GM19452 (cell line): ENCODE data around the gene JAK1.

Experiments used
- ATAC-seq: cut with Tn5 transposase; IDR thresholded peaks from one replicate; pipeline ENCODE4 v1.9.1; 2021; ENCODE audit not compliant: unreplicated experiment

JAK1 gene

DNA sequence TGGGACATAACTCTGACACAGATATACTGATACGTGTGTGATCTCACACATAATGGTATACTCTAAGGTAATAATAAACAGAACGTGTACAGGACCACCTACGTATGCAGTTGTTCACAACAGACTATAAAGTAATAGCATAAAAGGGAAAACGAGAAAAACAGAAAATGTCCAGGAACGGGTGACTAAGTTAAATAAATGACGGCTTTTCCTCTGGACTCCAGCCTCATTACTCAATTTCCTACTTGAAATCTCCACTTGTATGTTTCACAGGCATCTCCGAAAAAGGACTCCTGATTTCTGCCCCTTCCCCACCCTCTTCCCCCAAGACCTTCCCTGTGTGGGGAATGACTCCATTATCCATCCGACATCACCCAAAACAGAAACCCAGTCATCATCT lies 95.1 kb downstream of the JAK1 start:
- ATAC-seq: no peak

DNA sequence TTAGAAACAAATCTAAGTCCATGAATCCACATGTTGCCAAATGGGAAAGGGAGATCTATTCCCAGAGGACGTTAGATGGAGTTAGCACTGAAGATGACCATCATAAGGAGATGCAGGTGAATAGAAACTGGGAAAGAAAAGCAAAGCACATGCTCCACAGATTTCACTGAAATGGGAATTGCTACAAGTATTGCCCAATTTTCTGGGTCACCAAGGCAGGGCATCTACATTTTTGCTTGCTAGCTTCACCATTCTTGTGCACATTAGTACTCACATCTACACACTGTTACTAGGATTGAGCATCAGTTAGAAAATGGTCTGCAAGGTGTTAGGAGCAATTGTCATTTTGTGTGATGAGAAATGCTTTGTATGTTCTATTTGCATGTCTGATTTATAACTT lies 99.1 kb downstream of the JAK1 start:
- no peak for ATAC-seq

DNA sequence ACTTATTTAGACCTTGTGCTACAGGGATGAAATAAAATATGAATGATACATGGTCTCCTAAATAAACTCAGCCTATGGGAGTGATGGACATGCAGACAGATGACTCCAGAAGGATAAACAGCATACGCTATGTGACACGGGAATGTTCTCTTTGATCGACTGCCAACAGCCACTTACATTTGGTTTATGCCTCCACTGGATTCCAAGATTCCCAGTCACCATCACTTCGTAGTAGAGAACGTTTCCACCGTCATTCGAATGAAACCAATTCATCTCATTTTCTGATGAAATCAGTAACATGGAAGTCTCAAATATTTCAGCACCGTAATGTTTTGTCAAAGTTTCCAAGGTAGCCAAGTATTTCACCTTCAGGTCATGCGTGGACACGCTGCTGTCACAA lies 99.7 kb downstream of the JAK1 start:
- no peak for ATAC-seq

DNA sequence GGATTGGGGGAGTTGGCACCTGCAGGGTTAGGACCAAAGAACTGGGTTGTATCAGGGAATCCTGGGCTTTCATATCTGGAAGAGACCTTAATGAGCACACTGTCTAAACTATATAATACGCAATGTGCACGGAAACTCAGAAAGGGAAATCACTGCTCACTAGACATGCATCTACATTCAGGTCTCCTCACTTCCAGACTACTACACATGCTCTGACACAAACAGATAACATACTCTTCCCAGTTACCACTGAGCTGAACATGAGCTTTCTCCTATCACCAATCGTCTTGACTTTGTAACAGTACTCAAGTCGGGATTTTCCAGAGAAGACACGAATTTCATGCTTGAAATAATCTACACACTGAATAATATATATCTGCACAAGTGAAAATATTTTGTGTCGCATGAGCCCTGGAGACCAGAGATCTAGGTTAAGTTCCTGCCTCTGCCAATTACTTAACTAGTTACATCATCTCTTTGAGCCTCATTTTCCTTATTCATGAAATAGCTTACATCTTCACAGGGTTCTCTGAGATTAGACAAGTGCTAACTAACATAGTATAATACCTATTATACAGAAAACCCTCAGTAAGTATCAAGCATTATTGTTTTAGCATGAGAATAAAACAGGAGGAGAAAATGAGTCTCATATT lies 101.1 kb downstream of the JAK1 start:
- no peak for ATAC-seq

DNA sequence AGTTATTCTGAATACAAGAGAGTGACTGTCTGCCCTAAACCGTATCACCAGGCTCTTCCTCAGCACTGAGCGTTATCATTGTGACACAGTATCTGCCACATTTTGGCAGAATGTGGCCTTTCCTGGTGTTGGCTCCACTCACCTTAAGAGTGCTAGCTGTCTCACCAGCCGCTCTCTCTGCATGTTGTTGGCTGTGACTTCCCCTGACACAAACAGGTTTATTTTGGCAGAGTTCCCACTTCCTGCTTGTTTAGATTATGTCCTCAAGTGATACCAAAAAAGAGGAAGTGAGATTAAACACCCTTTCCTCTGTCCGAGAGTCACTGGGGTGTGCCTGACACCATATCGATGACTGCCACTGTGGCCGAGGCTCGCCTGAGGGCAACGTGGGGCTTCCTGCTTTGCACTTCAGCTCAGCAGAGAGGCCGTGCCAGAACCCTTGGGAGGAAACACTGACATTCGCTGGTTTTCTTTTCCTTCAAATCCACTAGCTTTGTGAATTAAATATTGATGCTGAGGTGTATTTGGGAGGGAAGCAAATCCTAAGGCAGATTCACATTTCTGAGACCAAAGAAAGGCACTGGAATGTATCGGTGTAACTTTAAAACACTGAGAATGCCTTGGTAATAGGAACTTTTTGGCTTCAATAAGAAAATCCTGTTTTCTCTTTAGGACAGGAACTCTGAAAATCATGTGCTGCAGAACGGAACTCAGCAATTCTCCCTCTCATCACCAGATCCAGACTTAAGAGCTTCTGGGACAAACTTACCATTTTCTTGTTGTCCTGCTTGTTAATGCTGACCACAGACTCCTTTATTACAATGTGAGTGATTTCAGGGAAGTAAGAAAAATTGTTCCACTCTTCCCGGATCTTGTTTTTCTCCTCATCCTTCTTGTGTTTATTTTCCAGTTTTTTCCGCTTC lies 102.1 kb downstream of the JAK1 start:
- ATAC-seq: peak; percentile 100

DNA sequence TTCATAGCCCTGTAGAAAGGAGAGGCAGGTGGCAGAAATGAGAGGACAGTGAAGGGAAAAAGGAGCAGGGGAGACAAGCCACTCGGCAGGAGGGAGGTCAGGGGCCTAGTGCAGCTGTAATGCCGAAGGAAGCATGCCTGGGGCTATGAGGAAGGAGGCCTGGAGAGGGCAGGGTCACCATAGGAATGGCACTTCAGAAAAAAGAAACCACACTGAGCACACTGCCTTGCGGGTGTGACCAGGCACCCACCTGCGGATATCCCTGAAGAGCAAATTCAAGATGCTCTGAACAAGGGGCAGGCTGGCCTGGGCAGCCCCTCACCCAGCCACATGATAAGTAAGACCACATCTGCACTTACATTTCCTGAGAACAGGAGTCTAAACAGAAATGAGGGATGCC lies 104.7 kb downstream of the JAK1 start:
- no peak for ATAC-seq

DNA sequence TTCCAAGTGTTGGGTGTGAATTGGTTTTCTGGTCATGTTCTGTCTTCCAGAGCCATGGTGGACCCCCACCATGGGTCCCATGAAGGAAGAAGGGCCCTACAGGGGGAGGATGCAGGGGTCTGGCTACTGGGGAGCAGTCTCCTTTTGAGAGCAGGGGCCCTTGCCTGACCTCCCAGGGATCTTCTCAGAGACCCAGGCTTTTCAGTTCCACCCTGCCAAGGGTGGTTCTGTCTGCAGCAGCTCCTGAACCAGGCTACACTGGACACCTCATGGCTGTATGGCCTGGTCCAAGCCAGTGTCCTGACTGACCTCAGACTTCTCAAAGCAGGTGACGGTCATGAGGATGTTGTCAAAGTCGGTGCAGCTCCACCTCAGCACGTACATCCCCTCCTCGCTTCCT lies 109.0 kb downstream of the JAK1 start:
- ATAC-seq: no peak

DNA sequence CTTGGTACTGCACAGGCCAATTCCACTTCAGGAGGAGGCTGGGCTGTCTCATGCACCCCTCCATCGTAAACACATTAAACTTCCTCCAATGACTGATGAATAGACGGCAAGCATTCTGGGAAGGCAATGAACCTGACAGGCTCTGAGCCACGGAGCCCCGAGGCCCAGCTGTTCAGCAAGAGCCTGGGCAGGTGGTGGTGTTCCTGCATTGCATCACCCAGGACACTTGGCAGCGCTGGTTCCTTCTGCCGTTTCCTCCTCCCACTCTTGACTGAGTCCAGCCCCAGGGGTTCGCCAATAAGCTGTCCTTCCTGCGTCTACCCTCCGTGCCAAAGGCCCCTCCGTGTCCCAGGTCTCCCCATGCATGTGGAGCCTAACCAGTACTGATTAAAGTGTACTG lies 109.8 kb downstream of the JAK1 start:
- no peak for ATAC-seq

DNA sequence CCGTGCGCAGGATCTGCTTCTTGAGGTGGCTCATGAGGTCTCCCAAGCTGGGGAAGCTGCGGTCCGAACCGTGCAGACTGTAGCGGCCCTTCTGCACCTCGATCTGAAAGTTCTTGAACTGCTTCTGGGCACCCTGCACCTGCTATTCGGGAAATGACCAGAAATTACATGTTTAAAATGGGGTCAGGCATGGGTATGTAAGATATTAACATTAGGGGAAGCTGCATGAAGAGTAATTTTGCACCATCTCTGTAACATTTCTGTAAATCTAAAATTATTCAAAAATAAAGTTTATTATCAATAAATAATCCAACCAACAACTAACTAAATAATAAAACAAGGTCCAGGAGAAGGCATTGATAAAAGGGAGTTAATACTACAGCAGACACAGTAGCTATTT lies 110.8 kb downstream of the JAK1 start:
- no peak for ATAC-seq

DNA sequence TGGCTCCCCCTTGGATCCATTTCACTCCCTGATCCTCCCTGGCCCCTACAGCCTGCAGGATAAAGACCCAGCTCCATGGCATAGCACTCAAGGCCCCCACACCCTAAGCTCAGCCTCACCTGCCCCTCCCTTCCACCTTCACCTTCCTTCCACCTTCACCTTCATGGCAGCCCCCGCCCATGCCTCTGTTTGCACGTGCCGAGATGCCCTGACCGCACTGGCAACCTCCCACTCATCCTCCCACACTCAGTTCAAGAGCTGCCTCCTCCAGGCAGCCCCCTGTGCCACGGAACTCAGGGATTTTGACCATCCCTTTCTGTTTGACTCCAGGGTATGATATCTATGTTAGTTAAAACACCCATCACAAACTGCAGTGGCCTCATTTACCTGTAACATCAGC lies 111.7 kb downstream of the JAK1 start:
- no peak for ATAC-seq

DNA sequence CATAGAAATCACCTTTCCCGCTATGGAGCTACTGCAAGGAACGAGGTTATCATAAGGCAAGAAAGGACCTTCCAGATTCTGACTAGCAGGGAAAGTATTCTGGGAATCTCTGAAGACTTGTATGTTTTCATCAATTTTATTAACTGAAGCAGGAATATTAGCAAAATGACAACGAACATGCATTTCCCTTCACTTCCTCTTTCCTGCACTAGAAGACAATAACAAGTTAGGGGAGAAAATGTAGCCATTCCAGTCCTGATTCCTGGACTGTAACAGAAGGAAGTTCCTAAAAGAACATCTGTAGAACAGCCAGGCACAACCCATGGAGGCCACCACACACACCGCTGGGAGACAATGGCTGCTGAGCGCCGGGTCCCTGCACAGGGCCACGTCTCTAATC lies 114.7 kb downstream of the JAK1 start:
- ATAC-seq: no peak

DNA sequence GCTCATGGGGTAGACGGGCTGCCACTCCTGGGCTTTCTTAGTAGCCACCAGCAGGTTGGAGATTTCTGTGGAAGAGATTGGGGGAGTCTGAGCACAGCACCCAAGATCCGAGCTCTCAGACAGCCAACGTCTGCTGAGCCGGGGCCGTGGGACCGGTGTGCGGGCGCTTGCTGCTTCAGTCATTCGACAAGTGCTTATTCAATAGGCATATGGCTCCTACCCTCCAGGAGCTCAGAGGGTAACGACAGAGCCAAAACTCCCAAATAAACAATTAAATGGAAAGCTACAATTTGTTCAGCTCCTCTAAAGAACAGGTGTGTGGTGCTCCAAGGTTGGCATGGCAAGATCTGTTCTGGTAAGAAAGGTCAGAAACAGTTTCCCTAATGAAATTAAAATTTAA lies 115.5 kb downstream of the JAK1 start:
- ATAC-seq: no peak

DNA sequence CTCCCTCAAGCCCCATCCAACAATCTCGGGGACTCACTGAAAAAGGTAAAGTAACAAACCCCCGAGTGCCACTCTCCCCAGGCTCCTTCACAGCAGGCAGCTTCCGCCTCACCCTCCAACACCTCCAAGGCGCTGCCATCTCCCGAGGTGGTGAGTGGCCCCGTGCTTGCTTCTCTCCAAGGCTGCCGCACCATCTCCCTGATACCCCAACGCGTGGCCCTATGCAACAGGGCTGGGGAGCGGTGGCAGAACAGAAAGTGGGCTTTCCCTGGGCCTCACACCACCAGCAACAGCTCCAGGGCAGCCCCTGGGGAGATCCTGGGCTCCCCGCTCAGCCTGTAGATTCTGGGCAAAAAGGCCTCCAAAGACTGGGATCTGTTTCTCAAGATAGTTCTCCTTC lies 116.4 kb downstream of the JAK1 start:
- ATAC-seq: no peak

DNA sequence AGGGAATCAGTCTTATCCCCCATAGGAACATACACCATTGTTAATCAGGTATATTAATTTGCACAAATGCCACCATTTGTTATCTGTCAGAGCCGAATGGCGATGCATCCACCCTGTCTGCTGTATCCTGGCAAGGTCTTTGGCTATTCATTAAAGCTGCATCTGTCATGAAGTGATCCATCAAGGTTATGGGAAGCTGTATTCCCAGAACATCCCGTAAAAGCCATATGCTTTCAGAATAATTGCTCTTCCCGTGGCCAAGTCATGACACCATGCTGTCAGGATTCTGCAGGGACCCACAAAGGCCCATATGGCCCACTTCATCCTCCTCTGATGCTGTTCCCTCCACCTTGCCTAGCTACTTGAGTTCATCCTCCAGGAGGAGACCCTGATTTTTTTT lies 117.5 kb downstream of the JAK1 start:
- no peak for ATAC-seq

DNA sequence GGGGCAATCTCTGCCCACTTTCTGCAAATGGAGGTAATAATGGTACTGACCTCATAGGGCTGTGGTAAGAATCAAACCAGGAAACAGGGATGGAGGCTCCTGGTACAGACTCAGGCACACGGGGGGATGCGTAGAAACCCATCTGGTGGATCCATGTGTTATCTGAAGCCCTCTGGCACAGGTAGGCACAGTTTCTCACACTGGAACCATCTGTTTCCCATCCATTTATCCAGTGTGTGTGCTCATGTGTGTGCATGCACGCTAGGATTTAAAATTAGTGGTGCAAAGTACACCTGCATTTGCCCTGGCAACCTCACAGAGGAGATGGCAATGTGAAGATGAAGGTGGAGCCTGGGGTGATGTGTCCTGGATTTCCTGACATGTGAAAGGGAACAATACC lies 118.2 kb downstream of the JAK1 start:
- ATAC-seq: no peak

DNA sequence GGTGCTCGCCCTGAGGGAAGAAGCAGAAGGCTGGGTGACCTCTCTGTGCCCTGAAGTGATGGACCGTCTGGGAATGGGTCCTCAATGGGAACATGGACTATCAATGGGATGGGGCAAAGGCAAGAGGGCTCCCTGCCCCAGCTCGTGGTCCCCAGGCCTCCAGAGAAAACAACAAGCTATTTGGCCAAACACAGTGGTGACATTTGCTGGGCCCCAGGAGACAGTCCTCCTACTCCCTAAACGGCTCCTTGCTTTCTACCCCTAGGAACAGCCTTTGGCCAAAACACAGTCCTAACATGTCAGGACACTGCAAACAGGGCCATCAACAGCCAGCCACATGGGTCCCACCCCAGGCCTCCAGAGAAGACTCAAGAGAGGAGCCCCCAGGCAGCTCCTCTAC lies 118.7 kb downstream of the JAK1 start:
- no peak for ATAC-seq

DNA sequence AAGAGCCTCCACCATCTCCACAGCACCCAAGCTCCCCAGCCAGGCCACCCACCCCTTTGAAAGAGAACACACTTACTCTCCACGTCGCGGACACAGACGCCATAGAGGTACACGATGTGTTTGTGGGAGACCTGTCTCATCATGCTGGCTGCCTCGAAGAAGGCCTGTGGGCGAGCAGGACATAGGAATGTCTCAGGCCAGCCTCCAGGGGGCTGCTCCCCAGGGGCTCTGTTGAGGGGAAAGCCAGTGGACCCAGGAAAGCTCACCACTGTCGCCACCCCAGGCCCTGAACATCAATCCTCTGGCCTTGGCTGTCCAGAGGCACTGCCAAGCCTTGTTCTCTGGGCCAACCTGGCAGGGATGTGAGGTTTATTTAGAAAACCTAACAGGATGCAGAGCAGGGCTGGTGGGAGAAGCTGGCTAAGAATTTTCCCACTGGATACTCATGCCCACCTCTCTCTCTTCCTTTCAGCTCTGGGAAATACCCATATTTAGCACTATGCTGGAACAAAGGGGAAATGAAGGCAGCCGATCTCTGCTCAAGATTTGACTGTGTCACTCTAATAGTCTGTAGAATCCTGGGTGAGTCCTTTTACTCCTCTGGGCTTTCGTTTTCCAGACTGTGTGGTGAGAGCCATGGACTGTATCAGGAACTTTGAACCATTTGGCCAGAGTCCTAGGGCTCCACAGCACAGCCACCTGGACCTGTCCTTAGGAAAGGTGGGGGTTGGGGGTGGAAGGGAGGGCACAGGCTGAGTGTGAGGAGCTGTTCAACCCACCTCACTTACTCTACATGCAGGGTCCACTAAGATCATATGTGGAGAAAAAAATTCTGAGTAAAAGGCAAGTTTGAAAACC lies 119.5 kb downstream of the JAK1 start:
- ATAC-seq: no peak

DNA sequence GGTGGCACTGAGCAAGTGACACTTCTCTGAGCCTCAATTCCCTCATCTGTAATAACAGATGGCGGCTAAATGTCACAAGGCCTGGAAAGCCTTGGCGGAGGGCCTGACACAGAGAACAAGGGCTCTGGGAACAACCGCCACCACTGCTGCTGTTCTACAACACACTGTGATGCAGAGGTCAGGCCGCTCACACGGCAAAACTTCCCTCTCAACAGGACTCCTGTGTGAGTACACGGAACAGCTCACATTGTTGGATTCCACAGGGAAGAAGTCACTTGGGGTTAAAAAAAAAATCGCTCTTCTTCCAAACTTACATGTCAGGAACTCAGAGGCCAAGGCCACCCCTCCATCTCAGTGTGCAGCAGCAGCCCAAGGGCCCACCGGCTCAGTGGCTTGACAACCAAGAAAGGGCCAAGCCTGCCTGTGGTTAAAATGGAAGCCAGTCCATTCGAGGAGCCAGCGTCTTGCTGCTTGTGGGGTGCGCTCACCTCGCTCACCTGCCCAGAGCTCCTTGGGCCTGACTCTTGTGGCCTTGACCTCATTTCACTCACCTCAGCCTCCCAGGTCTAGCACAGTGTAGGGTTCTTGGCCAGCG lies 120.4 kb downstream of the JAK1 start:
- ATAC-seq: no peak

DNA sequence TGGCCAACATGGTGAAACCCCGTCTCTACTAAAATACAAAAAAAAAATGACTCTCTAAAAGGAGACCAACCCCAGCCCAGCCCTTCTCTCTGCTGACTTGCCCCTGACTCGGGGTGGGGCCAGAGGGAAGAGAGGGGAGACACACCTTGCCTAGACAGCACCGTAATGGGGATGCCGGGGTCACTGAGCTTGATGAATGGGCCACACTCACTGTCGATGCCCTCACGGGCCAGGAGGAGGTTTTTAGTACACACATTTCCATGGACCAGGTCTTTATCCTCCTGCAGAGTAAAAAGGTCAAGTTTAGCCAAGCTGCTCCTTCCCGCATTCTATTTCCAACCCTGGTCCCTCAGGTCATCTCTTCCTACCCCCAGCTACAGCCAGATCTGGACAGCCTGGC lies 121.7 kb downstream of the JAK1 start:
- no peak for ATAC-seq

DNA sequence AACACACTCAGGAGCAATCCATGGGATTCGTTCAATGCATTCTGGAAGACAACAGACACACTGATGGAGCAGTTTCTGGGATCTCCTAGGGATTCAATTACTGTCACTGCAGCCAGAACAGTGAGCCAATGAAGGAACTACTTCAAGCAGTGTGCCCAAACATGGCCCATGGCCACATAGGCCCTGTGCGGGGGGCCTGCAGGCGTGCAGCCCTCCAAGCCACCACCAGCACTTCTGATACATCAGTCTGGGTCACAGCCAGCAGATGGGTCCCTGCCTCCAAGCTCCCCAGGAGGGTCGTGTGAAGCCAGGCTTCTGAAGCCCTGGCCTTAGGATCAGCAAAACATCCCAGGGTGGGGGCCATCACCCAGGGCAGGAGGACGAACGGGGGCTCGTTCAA lies 122.2 kb downstream of the JAK1 start:
- ATAC-seq: no peak

DNA sequence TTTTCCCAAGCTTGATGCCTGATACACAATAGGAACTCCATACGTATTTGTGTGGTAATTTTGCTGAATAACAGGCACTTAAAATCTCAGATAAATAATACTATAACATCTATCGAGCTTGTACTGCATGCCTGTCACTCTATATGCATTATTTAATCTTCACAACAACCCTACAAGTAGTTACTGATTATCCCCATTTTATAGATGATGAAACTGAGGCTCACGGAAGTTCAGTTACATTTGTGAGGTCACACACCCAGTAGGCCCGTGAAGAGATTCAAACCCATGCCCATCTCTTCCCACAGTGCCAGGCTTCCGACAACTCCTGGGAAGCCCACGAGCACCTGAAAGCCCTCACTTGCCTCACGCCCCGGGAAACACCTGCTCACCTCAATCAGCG lies 122.7 kb downstream of the JAK1 start:
- ATAC-seq: no peak
